Germinal center (tissue), 1 donor: ENCODE results near the gene EIF3L.

ENCODE experiments used
- DNase-seq: peaks from one replicate; pipeline ENCODE4 v3.0.0; 2012; ENCODE audit warnings: mixed read lengths, low spot score

The EIF3L gene

GRCh38 chr22:37906364-37907008, 57.3 kb downstream of the EIF3L start:
- peak; percentile 47 for DNase-seq

GRCh38 chr22:37907036-37907954, 58.1 kb downstream of the EIF3L start:
- no peak for DNase-seq

GRCh38 chr22:37909766-37910165, 60.5 kb downstream of the EIF3L start:
- DNase-seq = no peak

GRCh38 chr22:37910890-37911672, 61.9 kb downstream of the EIF3L start:
- DNase-seq = no peak

- no peak for DNase-seq
Measured at GRCh38 chr22:37911697-37912096, 62.5 kb downstream of the EIF3L start.

GRCh38 chr22:37912171-37912570, 63.0 kb downstream of the EIF3L start:
- DNase-seq = no peak

GRCh38 chr22:37913233-37913721, 64.1 kb downstream of the EIF3L start:
- no peak for DNase-seq

- DNase-seq = no peak
Measured at GRCh38 chr22:37916311-37916710, 67.1 kb downstream of the EIF3L start.

- DNase-seq = no peak
Measured at GRCh38 chr22:37917874-37918548, 68.8 kb downstream of the EIF3L start.

- no peak for DNase-seq
Measured at GRCh38 chr22:37918580-37919270, 69.5 kb downstream of the EIF3L start.

- DNase-seq = peak; percentile 24
Measured at GRCh38 chr22:37920126-37920525, 70.9 kb downstream of the EIF3L start.

- no peak for DNase-seq
Measured at GRCh38 chr22:37922191-37922590, 73.0 kb downstream of the EIF3L start.

- no peak for DNase-seq
Measured at GRCh38 chr22:37923927-37924326, 74.7 kb downstream of the EIF3L start.

GRCh38 chr22:37924386-37925065, 75.3 kb downstream of the EIF3L start:
- DNase-seq = no peak

- DNase-seq = no peak
Measured at GRCh38 chr22:37925330-37925729, 76.1 kb downstream of the EIF3L start.

GRCh38 chr22:37925767-37926166, 76.5 kb downstream of the EIF3L start:
- DNase-seq = no peak

- no peak for DNase-seq
Measured at GRCh38 chr22:37926358-37926757, 77.1 kb downstream of the EIF3L start.

- DNase-seq = no peak
Measured at GRCh38 chr22:37926771-37927636, 77.8 kb downstream of the EIF3L start.

- DNase-seq = no peak
Measured at GRCh38 chr22:37927637-37927936, 78.4 kb downstream of the EIF3L start.

- no peak for DNase-seq
Measured at GRCh38 chr22:37929390-37929789, 80.2 kb downstream of the EIF3L start.
